Measurements from ENCODE around the gene CYP2A13.
"Not testable (repeated sequence)": the region's sequence is repeated elsewhere in the genome, so short reads cannot be mapped to it uniquely, and the experiment has no call there.

GRCh38 chr19:41052162-41052561 is 36.1 kb upstream of the CYP2A13 start:
- not testable (repeated sequence) for TF ChIP-seq CTCF (IDR thresholded peaks at IDR 0.05); POLR2AphosphoS5 (IDR thresholded peaks at IDR 0.05; ENCODE audit: low read depth, low read length); REST (IDR thresholded peaks at IDR 0.05; ENCODE audit: insufficient read depth in 1 of 2, low read depth in 2 of 2, low read length in 1 of 2); SIN3A (IDR thresholded peaks at IDR 0.05; ENCODE audit: borderline replicate concordance, insufficient read depth, low read depth, low read length)
